ACHN (cell line): ENCODE results near the gene CREBRF.
A peak's percentile ranks its signal among the peaks of the same experiment; 100 is the strongest.
"Not testable (repeated sequence)": the region's sequence is repeated elsewhere in the genome, so short reads cannot be mapped to it uniquely, and the experiment has no call there.

Experiments used
- DNase-seq: peaks from one replicate; pipeline ENCODE4 v3.0.0-alpha.2; 2015
- in situ Hi-C: cut with HindIII; loops from 2 replicates; pipeline ENCODE4 v1.10.0; 2017; ENCODE audit warnings: low sequenced_read_pairs, low pct_ligation_motif_present, low pct_unique_long_range_greater_than_20kb

The CREBRF gene

GRCh38 chr5:173032096-173032495 is 24.1 kb upstream of the CREBRF start:
- DNase-seq, in situ Hi-C loops: not testable (repeated sequence)

- in situ Hi-C loops: no loop called here
- DNase-seq: no peak
Measured at GRCh38 chr5:173032730-173033129, 23.4 kb upstream of the CREBRF start.

- no peak for DNase-seq
- in situ Hi-C loops: no loop called here
Measured at GRCh38 chr5:173033923-173034322, 22.2 kb upstream of the CREBRF start.

DNA sequence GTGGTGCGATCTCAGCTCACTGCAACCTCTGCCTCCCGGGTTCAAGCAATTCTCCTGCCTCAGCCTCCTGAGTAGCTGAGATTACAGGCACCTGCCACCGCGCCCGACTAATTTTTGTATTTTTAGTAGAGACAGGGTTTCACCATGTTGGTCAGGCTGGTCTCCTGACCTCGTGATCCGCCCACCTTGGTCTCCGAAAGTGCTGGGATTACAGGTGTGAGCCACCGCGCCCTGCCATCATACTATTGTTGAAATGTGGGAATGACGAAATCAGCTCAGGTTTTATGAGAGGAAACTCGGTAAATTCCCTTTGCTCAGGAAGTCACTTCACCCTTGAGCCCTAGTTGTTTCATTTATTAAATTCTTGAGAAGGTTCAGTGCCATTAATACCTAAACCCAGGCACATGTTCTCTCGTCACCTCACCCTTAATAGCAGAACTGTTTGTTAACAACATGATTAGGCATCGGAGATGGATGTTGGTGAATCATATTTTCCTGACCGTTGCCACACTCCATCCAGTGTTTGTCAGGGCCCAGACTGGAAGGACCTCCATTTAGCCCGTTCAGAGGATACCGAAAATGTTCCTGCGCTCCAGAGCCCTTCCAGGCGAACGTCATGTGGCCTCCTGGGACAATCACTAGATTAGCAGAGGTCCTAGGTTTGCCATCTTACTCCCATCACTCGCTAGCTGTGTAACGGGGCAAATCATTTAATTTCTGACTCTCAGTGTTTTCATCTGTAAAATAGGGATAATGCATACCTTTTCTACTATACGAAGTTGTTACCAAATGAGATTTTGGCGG is 20.0 kb upstream of the CREBRF start:
- no peak for DNase-seq
- in situ Hi-C loops: no loop called here

- in situ Hi-C loops: no loop called here
Measured at GRCh38 chr5:173039188-173039587, 17.0 kb upstream of the CREBRF start.

DNA sequence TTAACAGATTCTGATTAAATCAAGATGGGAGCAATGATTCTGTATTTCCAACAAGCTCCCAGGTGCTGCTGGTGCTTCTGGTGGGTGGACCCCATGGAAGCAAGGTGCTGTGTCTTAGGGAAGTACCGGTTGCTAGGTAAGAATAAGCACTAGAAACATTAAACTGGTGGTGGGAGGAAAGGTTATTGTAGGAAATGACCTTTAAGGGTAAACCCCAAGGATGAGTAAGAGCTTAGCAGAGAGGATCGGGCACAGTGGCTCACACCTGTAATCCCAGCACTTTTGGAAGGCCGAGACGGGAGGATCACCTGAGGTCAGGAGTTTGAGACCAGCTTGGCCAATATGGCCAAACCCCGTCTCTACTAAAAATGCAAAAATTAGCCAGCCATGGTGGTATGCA is 16.2 kb upstream of the CREBRF start:
- no peak for DNase-seq
- in situ Hi-C loops: no loop called here

More at GRCh38 chr5:173039188-173039587, 17.0 kb upstream of the CREBRF start:
- DNase-seq: no peak

GRCh38 chr5:173041881-173042762 is 14.0 kb upstream of the CREBRF start:
- DNase-seq: no peak
- in situ Hi-C loops: no loop called here

- in situ Hi-C loops: no loop called here
- no peak for DNase-seq
Measured at GRCh38 chr5:173042763-173043107, 13.4 kb upstream of the CREBRF start.

GRCh38 chr5:173045474-173045873 is 10.7 kb upstream of the CREBRF start:
- no peak for DNase-seq

DNA sequence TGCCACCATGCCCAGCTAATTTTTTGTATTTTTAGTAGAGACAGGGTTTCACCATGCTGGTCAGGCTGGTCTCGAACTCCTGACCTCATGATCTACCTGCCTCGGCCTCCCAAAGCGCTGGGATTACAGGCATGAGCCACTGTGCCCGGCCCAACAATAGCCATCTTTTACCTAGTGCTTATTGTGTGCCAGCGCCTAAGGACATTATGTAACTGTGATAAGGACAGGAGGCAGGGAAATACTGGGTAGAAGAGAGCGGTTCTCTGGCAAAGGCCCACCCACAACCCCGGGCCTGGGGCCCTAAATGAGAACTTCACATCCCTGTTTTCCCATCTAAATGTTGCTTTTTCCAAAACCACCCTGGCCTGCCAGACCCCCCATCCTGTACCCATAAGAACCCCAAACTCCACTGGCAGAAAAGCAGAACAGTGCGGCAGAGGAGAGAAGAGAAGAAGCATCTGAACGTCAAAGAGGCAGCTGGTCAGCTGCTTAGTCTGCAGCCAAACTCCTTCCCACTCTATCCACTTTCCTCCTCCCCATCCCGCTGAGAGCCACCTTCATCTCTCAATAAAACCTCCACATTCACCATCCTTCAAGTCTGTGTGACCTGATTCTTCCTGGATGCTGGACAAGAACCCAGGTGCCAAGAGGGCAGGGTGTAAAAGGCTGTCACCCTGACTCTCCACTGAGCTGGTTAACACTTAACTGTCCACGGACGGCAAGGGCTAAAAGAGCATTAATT is 8.9 kb upstream of the CREBRF start:
- DNase-seq, in situ Hi-C loops: not testable (repeated sequence)

More at GRCh38 chr5:173045474-173045873, 10.7 kb upstream of the CREBRF start:
- in situ Hi-C loops: no loop called here

DNA sequence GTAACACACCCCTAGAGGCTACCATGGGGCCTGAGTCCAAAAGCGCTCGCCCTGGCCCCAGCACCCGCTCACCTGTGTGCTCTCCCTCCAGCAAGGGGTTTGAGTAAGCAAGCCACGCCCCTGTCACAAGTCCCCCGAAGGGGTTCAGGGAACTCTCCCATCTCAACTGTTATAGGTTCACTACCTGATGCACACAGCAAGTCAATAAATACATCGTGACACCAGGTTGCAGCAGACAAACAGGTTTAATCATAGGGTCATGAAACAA is 8.4 kb upstream of the CREBRF start:
- in situ Hi-C loops: no loop called here
- no peak for DNase-seq

DNA sequence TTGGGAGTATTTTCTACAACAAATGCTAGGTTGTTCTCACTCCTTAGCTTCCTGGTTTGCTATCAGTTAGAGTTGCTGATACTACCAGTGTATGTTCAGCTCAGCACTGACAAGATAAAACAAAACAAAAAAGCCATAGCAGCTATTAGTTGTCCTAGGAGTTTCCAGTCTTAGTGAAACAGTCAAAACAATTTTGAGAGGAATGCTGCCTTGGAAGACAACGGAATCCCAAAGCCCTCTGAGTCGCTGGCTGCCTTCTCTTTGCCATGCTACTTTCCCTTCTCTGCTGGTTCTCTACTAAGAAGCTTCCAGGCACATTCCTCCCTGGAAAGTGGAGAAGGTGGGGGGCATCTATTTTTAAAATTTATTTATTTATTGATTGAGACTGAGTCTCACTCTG is 5.4 kb upstream of the CREBRF start:
- no peak for DNase-seq
- in situ Hi-C loops: no loop called here

DNA sequence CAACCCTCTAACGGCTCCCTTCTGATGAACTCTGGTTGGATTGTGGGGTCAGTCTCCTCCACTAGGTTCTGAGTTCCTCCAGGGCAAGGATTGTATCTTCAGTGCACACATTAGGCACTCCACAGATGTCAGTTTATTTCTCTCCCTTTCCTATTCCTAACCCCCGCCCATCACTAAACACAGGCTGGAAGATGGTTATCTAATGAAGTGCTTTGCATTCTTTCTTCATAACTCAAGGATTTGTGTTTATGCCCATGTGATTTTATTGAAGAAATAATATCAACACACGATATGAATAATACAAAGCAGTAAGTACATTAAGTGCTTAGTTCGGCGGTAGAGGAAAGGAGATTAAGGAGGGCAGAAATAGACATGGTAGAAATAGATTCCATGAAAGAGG is 4.4 kb upstream of the CREBRF start:
- DNase-seq: no peak
- in situ Hi-C loops: no loop called here

GRCh38 chr5:173053041-173053440 is 3.1 kb upstream of the CREBRF start:
- in situ Hi-C loops: no loop called here
- DNase-seq: no peak

GRCh38 chr5:173055042-173055721 is 970 bp upstream of the CREBRF start:
- in situ Hi-C loops: no loop called here
- no peak for DNase-seq

GRCh38 chr5:173055722-173055982 is 500 bp upstream of the CREBRF start:
- DNase-seq: peak; percentile 9
- in situ Hi-C loops: no loop called here

DNA sequence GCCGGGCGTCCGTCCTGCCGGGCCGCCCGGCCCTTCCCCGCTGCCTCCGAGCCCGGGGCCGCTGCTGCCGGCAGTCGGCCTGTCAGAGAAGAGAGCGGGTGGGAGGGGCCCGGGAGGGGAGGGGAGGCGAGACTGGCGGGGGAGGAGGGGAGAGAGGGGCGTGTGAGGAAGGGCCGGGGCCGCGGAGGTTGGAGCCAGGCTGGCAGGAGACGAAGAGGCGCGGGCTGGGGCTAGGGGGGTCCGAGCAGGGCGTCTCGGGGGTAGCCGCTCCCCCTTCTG is 570 bp downstream of the CREBRF start:
- DNase-seq: no peak
- in situ Hi-C loops: no loop called here

- in situ Hi-C loops: no loop called here
Measured at GRCh38 chr5:173057062-173057924, 1.1 kb downstream of the CREBRF start.

More at GRCh38 chr5:173057062-173057924, 1.1 kb downstream of the CREBRF start:
- DNase-seq: peak; percentile 97
